B cell (primary cell): ENCODE measurements around the gene CTBP2. TPM values are rescaled to one million over a fixed set of nuclear protein-coding genes. Genes with fewer than 3 reads are reported as not detected.

Source experiments
- ATAC-seq: fragments of 200-7000 bp; cut with Tn5 transposase; one replicate; pipeline ENCODE4 v1.10.0; 2021; ENCODE audit warnings: low read depth, mild to moderate bottlenecking, moderate number of reproducible peaks, moderate library complexity
- CTCF ChIA-PET: fragments of 350-600 bp; sonication (Branson Sonifier 250); formaldehyde crosslinking; loops from one replicate; lab custom pipeline; 2021; ENCODE audit warnings: antibody characterized with exemption, inconsistent platforms; lab: Charles Lee
- POLR2A ChIA-PET: fragments of 350-600 bp; sonication (Branson Sonifier 250); formaldehyde crosslinking; loops from one replicate; lab custom pipeline; 2021; ENCODE audit warnings: antibody characterized with exemption; lab: Charles Lee
- DNase-seq: peaks from one replicate; pipeline ENCODE4 v3.0.0; 2013
- H2AFZ ChIP-seq: 2 replicates; pipeline ENCODE4 v1.6.1; 2012; ENCODE audit warnings: mild to moderate bottlenecking, low read depth, low read length; ENCODE audit not compliant: insufficient read depth, poor library complexity, severe bottlenecking
- H3K27ac ChIP-seq, 2 donors: 1 replicate in 1 of 2; 2 replicates in 1 of 2; pipeline ENCODE4 v1.5.1; 2012 to 2013; ENCODE audit warnings: low read length in 2 of 2, mild to moderate bottlenecking in 2 of 2, moderate library complexity in 1 of 2
- H3K27me3 ChIP-seq, 4 experiments: fragments of 200-600 bp in 1 of 4; sonication (generic) in 1 of 4; replicated peaks in 1 of 4; 1 replicate in 2 of 4; 2 replicates in 2 of 4; pipeline versions ENCODE4 v1.6.1 to v1.7.0; 2013 to 2016; ENCODE audit warnings: low read length in 3 of 4, mild to moderate bottlenecking in 2 of 4, mixed read lengths in 1 of 4, moderate library complexity in 1 of 4; ENCODE audit not compliant: insufficient read depth in 4 of 4, control insufficient read depth in 3 of 4; ENCODE audit errors: control extremely low read depth in 1 of 4
- H3K36me3 ChIP-seq, 2 experiments: replicated peaks in 1 of 2; 1 replicate in 1 of 2; 2 replicates in 1 of 2; pipeline versions ENCODE4 v1.6.1 to v1.7.1; 2013; ENCODE audit warnings: low read length in 1 of 2; ENCODE audit not compliant: insufficient read depth in 2 of 2, control insufficient read depth in 1 of 2; ENCODE audit errors: control extremely low read depth in 1 of 2, extremely low read depth in 1 of 2
- H3K4me1 ChIP-seq, 2 donors: fragments of 200-600 bp in 1 of 2; sonication (generic) in 1 of 2; 1 replicate in 1 of 2; 2 replicates in 1 of 2; pipeline versions ENCODE4 v1.5.1 to v1.6.1; 2013 to 2017; ENCODE audit warnings: low read length in 2 of 2; ENCODE audit not compliant: control insufficient read depth in 2 of 2, insufficient read depth in 2 of 2
- H3K4me2 ChIP-seq: replicated peaks from 2 replicates; pipeline ENCODE3; 2012; ENCODE audit warnings: mild to moderate bottlenecking, low read depth, low read length; ENCODE audit not compliant: poor library complexity, severe bottlenecking
- H3K4me3 ChIP-seq, 5 experiments: fragments of 200-600 bp in 1 of 5; sonication (generic) in 1 of 5; 1 replicate in 3 of 5; 2 replicates in 2 of 5; pipeline versions ENCODE4 v1.5.1 to v1.7.0; 2011 to 2016; ENCODE audit warnings: low read length in 4 of 5, mild to moderate bottlenecking in 4 of 5, low read depth in 2 of 5, control low read depth in 1 of 5, moderate library complexity in 1 of 5; ENCODE audit not compliant: insufficient read depth in 1 of 5; ENCODE audit errors: control extremely low read depth in 1 of 5, extremely low read depth in 1 of 5
- H3K79me2 ChIP-seq: fragments of 200-600 bp; sonication (generic); one replicate; pipeline ENCODE4 v1.6.0; 2016; ENCODE audit warnings: low read length; ENCODE audit not compliant: control insufficient read depth, insufficient read depth
- H3K9ac ChIP-seq: fragments of 200-600 bp; sonication (generic); 2 replicates; pipeline ENCODE4 v1.6.1; 2017; ENCODE audit warnings: mild to moderate bottlenecking, low read length, moderate library complexity
- H3K9me3 ChIP-seq, 3 donors: one replicate each; pipeline versions ENCODE4 v1.6.1 to v1.7.1; 2013; ENCODE audit warnings: low read length in 2 of 3; ENCODE audit not compliant: control insufficient read depth in 2 of 3, insufficient read depth in 1 of 3; ENCODE audit errors: control extremely low read depth in 1 of 3
- H4K20me1 ChIP-seq: 2 replicates; pipeline ENCODE4 v1.6.0; 2012; ENCODE audit warnings: mild to moderate bottlenecking, low read length; ENCODE audit not compliant: insufficient read depth, control insufficient read depth, poor library complexity, severe bottlenecking
- H3K27ac Mint-ChIP-seq: one replicate; pipeline ENCODE4 v1.8.0; 2021; ENCODE audit warnings: mixed read lengths
- H3K27me3 Mint-ChIP-seq: one replicate; pipeline ENCODE4 v1.8.0; 2021; ENCODE audit warnings: mixed read lengths
- H3K4me1 Mint-ChIP-seq: one replicate; pipeline ENCODE4 v1.8.0; 2021; ENCODE audit warnings: mixed read lengths
- H3K4me3 Mint-ChIP-seq: one replicate; pipeline ENCODE4 v1.8.0; 2021; ENCODE audit warnings: mixed read lengths
- H3K9me3 Mint-ChIP-seq: one replicate; pipeline ENCODE4 v1.8.0; 2022; ENCODE audit warnings: mixed read lengths; ENCODE audit not compliant: insufficient read depth
- CTCF ChIP-seq: fragments of 200-600 bp; IDR thresholded peaks from one replicate; pipeline ENCODE4 v1.8.0; 2022; ENCODE audit warnings: antibody characterized with exemption, mild to moderate bottlenecking
- EZH2 ChIP-seq: IDR thresholded peaks from 2 replicates; pipeline ENCODE4 v1.6.1; 2012; ENCODE audit warnings: borderline replicate concordance, low read depth, mild to moderate bottlenecking, moderate library complexity, low read length; ENCODE audit not compliant: insufficient read depth, poor library complexity, severe bottlenecking
- WGBS: methylation state at CpG from one replicate; pipeline ENCODE4 v1.1.5; 2013; ENCODE audit warnings: missing lambda C conversion rate; ENCODE audit not compliant: insufficient coverage; 5-methylcytosine and 5-hydroxymethylcytosine counted together
- intact Hi-C: fragments of 100-400 bp; cut with micrococcal nuclease; formaldehyde crosslinking; loops from one replicate; pipeline ENCODE4 v1.10.0; 2022
- polyA plus RNA-seq: library from polyadenylated mRNA; depleted of rRNA; stranded (reverse); fragments of >200 nt; gene quantifications from 2 replicates; pipeline ENCODE4 v1.2.3, GENCODE V29; 2012
- total RNA-seq, 2 donors: library from RNA; stranded (reverse); fragments of 120-200 nt in 1 of 2; gene quantifications; 1 replicate in 1 of 2; 2 replicates in 1 of 2; pipeline versions ENCODE4 v1.2.3 to v1.2.4, GENCODE V29; 2013 to 2022

Gene CTBP2
- total and polyA plus RNA-seq, 2 donors (not counting 1 experiment from before 2014, with no cell fraction given): 0.39 to 0.85 TPM

- H3K9me3 ChIP-seq: peaks cover 0 to 5% (median 0%) of the 10 kb centered on the region in 3 donors
- DNase-seq (no peak), ATAC-seq (no peak)
- H3K4me1 Mint-ChIP-seq: no peaks in the 10 kb centered on the region
- no peak overlapping the region for H3K9ac ChIP-seq
- no peak overlapping the region for H3K27ac Mint-ChIP-seq
- H3K4me3 ChIP-seq: no peak overlapping the region
- H3K27me3 ChIP-seq: peaks cover 0 to 9% (median 2%) of the 10 kb centered on the region in 4 experiments
- ChIA-PET CTCF (no interaction called here), POLR2A (no interaction called here)
- H3K4me2 ChIP-seq: no peak overlapping the region
- no peak for TF ChIP-seq CTCF
- no peak for TF ChIP-seq EZH2
- no peaks in the 10 kb centered on the region for H3K36me3 ChIP-seq
- no peaks in the 10 kb centered on the region for H3K79me2 ChIP-seq
- H3K27ac ChIP-seq: no peak overlapping the region
- no peaks in the 10 kb centered on the region for H4K20me1 ChIP-seq
- H3K27me3 Mint-ChIP-seq: peaks cover 16% of the 10 kb centered on the region
- 89% methylated on average over 4 of the region's 6 CpGs for WGBS
- no peak overlapping the region for H3K4me3 Mint-ChIP-seq
- no peaks in the 10 kb centered on the region for H3K4me1 ChIP-seq
- H2AFZ ChIP-seq: no peak overlapping the region
- intact Hi-C loops: no loop called here
- no peaks in the 10 kb centered on the region for H3K9me3 Mint-ChIP-seq
Measured at GRCh38 chr10:125096371-125096770, 64.0 kb downstream of the CTBP2 start.

DNA sequence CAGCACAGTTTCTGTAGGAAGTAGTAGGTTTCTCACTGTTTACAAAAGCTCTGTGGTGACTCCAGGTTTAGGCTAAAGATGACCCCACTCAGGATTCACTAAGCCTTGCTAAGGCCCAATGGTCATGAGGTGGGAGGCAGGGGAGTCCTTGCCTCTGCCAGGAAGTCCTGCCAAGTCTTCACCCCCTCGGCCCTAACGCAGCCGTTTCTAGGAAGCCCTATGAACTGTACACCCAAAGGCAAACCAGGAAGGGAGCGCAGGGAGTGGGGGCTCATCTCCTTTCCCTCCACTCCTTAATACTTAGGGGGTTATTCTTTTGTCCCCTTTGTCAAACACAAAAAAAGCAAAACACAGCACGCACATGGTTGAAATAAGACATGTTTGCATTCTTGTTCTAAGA, 64.6 kb downstream of the CTBP2 start:
- H3K79me2 ChIP-seq: no peaks in the 10 kb centered on the region
- ChIA-PET CTCF (no interaction called here), POLR2A (no interaction called here)

More for the DNA sequence above, 64.6 kb downstream of the CTBP2 start:
- no peak overlapping the region for H3K27ac Mint-ChIP-seq
- Histone ChIP-seq H2AFZ (no peak overlapping the region), H3K9ac (no peak overlapping the region), H3K4me1 (no peaks in the 10 kb centered on the region), H4K20me1 (no peaks in the 10 kb centered on the region), H3K4me2 (no peak overlapping the region), H3K27me3 (peaks cover 0 to 9% (median 2%) of the 10 kb centered on the region in 4 experiments), H3K27ac (no peak overlapping the region), H3K4me3 (no peak overlapping the region), H3K9me3 (peaks cover 0 to 5% (median 0%) of the 10 kb centered on the region in 3 donors), H3K36me3 (no peaks in the 10 kb centered on the region)
- no peaks in the 10 kb centered on the region for H3K4me1 Mint-ChIP-seq
- intact Hi-C loops: no loop called here
- ATAC-seq (no peak), DNase-seq (no peak)
- H3K4me3 Mint-ChIP-seq: no peak overlapping the region
- no peaks in the 10 kb centered on the region for H3K9me3 Mint-ChIP-seq
- H3K27me3 Mint-ChIP-seq: peaks cover 22% of the 10 kb centered on the region
- WGBS: no CpG with 5 or more reads among the region's 5 CpGs
- TF ChIP-seq CTCF (no peak), EZH2 (no peak)
